HG03558 (cell line): ENCODE measurements around the gene TRIM65.
"Not testable (repeated sequence)": the region's sequence is repeated elsewhere in the genome, so short reads cannot be mapped to it uniquely, and the experiment has no call there.

Experiments used
- ATAC-seq: cut with Tn5 transposase; IDR thresholded peaks from one replicate; pipeline ENCODE4 v1.9.1; 2021; ENCODE audit warnings: moderate number of reproducible peaks; ENCODE audit not compliant: unreplicated experiment; ENCODE audit errors: extremely low read depth

The TRIM65 gene

DNA sequence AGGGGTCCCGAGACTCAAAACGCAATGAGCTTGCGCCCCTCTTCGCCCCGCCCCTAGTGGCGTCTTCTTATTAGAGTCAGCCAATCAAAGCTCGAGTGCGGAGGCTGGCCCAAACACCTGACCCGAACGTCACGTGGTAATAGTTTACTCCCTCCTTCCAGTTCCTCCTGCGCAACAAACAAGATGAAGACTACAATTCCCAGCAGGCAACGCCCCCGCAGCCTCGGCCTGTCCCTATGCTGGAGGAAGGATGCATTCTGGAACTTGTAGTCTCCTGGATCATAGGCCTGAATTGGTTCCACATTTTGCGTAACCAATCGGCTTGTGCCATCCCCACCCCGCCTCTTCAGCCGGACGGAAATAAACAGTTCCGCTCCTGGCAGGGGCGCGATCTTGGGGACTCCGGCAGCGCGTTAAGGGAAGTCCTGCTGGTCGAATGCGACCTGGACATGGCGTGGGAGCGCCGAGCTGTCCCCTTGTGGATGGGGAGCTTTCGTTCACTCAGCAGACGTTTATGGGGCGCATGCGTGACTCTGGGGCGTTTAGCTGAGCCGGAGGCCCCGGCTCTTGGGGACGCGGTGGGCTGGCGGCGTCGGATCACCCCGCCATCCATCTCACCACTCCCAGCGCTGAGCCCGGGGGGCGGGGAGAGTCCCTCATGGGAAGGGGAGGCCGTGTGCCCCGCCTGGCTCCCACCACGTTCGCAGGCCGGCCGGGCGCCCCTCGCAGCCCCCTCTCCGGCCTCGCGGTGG, 41.3 kb downstream of the TRIM65 start, which contains the start of gene WBP2:
Gene WBP2 (minus strand): TSS at position 26 of the 752 bp plus-strand sequence. CDS start 38 bp downstream, outside the sequence.
- ATAC-seq, result peak; percentile 82

DNA sequence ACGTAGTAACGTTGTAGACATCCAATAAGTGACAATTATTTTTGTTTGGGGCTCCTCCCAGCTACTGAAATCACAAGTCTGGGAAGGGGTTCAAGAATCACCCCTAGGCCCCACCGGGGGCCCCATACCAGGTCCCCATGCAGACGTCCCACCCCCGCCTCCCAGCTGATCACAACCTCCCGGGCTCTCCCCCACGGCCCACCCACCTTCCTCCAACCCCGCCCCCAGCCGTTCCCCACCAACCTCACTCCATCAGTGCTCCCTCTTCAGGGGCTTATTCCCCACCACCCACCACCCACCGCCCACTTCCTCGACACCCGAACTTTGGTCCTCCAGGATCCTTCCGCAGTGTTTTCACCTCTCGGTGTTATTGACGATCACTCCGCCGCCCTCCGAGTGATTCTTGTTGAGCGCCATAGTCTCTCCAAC, 41.9 kb downstream of the TRIM65 start:
- ATAC-seq, result no peak

DNA sequence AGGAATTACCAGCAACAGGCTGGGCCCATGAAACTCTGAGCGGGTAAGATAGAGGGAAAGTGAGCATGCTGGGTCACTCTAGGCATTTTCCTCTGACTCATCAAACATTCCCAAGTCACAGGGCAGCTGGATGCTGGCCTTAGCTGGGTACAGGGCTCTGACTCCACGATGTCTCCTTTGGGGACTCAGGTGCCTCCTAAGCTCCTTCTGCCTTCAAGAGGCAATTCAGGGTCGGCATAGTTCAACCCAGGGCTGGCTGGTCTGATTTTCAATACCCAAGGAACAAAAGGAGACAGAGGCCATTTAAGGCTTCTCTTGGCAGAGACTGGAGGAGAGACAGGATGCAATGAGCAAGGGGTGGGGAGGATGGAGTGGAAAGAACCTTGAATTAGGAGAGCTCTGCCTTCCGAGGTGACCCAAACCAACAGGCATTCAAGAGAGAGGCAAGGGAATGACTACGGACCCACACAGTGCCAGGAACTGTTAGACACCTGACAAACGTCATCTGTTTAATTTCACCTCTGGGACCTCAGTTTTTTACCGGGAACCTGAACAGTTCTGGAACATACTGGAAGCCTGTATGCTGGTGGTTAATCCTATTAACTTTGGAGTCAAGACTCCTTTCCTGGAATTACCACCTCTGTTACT, 42.5 kb downstream of the TRIM65 start:
- ATAC-seq, result no peak

DNA sequence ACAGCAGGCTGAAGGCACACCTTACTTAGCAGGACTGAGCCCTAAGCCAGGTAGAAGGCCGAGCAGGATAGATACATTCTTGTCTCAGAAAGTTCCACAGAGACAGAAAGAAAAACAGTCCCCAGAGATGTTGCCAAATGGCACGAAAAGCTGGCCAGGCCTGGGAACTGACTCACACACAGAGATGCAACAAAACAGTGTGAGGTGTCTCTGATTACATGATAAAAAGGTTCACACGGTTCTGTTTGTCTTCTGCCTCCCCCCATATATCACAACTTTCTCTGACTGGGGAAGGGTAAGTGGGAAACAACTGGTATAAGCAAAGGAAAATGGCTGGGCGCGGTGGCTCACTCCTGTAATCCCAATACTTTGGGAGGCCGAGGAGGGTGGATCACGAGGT, 43.3 kb downstream of the TRIM65 start:
- no peak for ATAC-seq

DNA sequence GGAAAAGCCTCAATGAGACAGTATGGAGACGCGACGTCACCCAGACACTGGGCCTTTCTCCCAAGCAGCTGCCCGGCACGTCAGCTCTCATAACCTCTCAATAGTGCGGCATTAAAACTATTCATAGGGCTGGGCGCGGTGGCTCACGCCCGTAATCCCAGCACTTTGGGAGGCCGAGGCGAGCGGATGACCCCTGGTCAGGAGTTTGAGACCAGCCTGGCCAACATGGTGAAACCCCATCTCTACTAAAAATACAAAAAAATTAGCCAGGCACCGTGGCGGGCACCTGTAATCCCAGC, 45.1 kb downstream of the TRIM65 start:
- ATAC-seq, result not testable (repeated sequence)

DNA sequence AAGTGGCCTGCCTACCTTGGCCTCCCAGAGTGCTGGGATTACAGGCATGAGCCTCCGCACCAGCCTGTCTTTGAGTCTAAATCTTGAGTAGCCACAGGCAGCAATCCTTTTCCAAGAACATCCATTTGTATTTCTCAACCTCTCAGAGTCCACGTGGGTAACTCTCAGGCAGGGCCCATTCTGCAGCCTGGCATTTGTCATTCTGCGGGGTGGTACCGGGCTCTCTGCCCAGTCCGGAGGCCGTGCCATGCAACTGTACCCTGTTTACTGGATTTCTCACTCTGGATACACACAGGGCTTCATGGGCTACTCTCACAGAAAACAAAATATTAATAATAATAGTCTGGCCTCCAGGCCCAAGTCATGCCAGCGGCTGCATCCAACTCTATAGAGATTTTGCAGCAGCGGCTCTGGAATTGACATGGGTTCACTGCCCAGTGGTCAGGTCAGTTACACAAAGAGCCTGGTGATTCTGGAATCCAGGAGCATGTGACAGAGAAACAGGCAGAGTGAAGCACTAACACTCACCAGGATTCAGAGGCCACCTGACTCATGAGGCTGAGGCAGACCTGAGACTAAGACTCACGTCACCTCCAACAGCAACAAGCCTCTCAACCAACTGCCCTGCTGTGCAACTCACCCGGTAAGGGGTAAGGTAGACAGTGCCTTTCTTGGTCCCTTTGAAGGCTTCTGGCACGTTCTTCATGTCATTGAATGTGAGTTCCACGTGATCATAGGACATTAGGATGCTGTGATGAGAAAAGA, 45.6 kb downstream of the TRIM65 start:
- ATAC-seq, result no peak

DNA sequence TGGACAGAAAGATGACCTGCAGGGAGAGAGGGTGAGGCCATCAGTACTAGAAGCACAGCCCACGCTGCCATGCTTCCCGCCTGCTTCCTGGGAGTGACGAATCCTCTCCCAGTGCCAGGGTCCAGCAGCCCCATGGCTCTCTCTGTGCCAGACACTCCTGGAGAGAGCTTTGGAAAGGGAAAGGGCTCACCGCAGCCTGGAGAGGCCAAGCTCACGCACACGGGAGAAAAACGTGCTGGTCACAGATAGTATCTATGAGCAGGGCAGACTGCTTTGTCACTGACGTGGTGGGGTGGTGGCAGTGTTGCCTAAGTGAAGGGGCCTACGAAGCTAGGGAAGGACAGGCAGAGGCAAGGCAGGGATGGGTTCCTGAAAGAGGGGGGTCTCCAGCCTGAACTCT, 47.0 kb downstream of the TRIM65 start:
- no peak for ATAC-seq

DNA sequence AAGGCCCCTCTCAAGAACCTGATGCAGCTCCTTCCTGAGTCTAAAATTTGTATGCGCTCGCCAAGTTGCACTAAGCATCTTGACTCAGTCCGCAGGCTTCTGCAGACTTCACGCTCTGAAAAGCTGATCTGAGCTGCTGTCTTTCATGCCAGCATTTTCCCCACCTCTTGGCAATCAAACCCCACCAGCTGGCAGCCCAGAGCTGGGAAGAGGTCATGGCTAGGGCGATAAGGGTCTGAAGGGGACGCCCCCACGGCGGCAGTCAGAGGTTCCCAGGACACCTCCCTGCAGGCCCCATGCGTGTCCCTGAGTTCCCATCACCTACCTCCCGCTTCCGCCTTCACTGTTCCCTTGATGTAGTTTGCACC, 47.5 kb downstream of the TRIM65 start:
- no peak for ATAC-seq

DNA sequence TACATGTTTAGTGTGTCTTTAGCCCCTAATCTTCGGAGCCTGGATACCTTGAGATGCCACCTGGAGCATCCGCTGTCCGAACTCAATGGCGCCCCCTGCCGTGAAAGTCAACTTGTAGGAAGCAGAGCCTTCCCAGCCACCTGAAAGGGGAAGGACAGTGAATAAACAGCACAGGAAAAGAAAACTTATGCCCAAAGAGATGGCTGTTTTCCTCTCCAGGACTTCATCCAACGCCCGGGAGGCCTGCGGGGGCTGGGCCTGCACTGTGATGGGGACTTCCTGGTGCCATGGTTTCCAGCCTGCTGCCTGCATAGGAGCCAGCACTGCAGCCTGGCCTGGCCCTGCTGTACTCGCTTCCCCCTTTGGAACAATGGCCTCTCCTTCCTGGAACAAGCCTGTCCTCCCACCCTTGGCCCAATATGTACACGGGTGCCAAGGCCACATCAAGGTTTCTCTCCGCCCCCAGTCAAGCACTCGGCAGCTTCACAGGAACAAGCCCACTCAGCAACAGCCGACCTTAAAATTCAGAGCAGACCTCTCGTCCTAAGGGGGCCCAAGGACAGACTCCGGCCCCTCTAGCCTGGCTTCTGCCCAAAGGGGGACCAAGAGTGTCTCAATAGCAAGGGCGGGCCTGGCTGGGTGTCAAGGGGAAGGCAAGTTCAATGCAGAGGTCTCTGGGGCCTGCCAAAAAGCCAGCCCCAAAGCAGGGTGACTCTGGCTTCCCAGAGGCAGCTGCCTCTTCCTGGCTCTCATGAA, 48.0 kb downstream of the TRIM65 start:
- no peak for ATAC-seq

DNA sequence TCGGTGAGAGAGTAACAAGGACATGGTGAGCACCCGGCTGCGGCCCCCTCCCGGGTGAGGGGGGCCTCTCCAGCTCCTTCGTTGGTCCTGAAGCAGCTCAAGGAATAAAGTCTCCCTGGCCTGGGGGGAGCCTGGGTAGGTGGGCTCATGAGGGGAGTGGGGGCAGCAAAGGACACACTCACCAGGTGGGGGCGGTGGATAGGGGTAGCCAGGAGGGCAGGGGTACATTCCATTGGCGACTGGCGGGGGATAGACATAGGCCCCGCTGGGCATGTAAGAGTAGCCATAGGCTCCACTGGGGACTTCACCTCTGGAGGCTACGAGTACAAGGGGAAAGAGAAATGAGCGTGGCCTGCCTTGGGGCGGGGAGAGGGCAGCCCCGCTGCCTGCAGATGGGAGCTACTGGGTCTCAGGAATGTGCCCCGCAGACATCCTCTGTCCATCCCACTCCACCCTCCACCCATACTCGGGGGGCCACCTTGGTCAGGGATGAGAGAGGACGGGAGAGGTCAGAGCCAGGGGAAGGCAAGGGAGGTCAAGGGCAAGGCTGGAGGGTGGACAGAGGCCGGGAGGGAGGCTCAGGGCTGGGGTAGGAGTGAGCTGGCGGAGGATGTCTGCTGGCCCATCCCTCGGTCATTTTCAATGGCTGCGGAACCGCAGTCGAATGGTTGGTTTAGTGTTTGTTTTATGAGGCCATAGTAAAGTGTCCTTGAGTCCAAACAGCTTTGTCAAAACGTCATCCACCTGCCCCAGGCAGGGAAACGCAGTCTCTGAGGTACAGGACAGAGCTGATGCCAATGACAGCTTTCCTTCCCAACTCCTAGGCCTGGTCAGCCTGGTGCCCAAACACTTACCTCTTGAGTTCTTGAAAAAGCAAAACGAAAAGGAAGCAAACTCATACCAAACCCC, 48.9 kb downstream of the TRIM65 start:
- ATAC-seq, result no peak

DNA sequence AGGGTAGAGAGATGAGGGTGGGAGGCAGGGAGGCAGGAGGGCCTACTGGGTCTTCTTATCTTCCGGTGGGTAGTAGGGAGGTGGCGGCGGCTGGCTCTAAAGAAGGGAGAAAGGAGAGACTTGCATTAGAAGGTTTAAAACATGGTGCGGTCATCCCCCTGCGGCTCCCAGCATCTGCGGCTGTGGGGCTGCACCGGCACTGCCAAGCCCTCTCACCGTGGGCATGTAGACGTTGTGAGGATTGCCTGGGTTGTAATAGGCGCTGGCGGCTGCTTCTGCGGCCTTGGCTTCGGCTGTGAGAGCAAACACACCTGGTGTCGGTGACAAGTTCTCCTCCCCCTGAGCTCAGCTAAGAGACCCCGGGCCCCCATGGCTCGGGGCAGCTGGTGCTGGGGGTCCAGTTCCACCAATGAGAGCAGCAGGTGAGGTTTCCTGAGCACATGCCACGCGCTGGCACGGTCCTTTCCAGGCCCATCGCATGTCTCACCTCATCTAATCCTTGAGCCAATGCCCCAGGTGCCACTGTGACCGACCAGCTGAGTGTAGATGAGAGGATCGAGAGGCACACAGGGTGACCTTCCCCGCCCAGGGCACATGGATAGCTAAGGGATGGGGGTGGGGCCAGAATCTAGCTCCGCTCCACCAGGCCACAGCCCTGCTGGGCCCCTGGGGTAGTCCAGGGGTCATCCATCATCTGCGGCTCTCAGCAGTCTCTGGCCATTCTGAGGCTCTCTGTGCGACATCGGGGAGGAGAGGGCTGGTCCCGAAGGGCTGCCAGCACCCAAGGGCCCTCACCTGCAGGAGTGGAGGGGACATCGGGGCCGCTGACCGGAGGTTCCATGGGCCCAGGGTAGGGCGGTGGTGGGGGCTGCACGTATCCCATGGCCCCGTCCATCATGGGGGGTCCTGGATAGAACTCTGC, 49.8 kb downstream of the TRIM65 start:
- no peak for ATAC-seq

DNA sequence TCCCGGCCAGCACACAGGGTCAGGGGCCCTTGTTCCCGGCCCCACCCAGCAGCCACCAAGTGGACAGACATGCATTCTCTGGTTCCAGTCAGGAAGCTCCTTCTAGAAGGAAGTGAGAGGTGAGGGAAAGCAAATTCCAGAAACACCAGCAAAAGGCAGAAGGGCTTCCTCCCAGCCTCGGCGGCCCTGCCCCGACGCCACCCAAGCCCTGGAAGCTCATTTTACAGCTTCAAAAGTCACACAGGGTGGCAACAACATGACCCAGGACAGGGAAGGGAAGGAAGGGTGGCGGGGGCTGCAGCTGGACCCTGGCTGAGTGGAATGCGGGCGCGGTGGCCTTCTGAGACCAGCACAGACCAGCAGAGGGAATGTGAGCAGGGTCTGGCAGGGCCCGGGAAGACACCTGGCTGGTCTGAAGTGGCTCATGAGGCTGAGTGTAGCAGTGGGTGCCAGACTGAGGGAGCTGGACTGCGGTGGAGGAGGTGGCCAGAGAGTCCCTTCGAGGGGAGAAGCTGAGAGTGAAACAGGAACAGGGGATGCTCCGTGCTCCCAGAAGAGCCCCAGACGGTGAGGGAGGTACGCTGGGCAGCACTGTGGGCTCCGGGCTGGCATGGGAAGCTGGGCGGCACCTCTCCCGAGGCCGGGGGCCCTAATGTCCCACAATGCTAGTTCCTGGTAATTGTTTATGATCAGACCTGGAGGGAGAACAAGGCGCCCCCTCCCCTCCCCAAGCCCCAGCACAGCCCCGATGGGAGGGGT, 50.6 kb downstream of the TRIM65 start:
- ATAC-seq, result no peak

DNA sequence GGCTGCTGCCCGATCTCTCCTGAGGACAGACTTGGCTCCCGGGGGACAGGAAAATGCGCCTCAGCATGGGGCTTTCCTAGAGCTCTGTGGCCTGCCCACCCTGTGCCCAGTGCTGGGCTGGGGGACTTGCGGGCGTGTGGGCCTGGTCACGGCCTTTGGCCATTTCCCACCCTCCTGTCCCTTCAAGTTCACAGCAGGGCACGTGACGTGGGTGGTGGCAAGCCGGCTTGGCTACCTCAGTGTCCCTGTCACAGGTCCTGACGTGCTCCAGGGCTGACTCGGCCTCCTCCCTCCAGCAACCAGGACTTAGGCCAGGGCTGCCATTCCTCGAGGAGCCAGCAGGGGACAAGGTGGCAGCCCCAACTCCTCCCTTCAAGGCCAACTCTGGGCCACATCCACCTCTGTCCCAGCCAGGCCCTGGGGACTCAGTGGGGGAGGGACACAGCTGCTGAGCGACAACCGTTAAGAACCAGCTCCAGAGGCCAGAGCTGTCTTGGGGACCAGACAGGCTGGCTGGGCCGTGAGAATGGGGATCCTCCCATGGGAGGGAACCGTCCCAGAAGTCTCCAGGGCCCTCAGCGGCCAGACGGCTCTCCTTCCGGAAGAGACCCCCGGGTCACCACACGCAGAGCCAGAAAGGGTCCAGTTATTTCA, 51.6 kb downstream of the TRIM65 start:
- no peak for ATAC-seq

DNA sequence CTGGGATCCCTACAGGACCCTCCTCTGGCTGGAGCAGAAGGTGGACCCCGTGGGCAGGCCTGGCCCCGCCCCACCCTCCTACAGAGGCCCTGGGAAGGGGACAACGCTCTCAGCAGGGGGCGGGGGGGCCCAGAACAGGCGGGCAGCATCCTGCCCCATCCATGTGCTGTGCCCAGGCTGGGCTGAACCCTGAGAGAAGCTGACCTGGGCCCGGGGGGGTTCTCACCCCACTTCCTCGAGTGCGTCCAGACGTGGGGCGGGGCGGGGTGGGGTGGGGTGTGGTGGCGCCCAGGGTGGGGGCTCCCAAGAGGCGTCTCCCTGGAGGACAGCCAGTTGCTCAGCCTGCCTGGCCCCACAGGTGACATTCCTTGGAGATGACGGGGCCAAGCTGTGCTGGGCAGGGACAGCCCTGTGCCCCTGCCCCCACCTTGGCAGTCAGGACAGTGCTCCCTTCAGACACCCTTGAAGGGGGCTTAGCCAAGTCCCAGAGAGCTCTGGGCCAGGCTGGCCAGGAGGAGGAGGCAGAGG, 52.2 kb downstream of the TRIM65 start:
- no peak for ATAC-seq

DNA sequence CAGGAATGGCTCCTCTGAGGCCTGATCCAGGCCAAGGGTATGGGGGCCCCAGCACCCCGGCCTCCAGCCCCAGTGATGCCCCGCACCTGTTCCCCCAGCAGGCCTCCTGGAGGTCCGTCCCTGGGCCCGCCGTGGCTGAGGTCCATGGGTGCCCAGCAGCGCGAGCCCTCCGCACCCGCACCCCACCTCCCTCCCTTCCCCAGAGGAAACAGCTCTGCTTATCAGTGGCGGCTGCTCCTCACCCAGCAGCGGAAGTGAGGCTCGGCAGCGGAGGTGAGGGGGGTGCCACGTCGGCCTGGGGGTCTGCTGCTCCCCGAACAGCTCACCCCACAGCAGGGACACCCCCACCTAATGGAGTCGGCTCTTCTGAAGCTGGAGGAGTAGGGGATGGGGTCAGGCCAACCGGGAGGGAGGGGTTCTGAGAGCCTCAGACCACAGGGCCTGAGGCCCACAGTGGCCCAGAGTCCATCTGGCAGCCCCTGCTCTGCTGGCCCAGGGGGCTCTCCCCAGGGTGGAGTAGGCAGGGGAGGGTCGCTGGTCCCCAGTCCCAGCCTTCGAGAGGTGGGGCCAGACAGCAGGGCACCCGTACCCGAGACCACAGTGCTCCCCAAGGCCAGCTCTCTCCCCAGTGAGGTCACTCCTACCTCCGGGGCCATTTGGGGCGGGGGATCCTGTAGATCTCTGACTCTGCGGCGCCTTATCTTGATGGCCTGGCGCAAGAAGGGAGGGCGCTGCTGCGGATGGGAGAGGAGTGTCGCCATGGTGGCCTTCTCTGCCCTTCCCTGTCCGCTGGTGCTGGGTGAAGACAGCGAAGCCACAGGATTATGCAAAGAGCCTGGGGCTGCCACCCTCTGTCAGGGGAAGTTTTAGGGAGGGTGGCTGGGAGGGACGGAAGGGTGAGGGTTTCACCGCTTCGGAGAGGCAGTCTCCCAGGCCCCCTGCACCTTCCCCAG, 52.9 kb downstream of the TRIM65 start, which contains the start of gene UNC13D:
Gene UNC13D (minus strand): TSS at position 828 of the 953 bp plus-strand sequence. CDS start 67 bp downstream, at position 761.
- no peak for ATAC-seq
